Natural killer cell (primary cell): ENCODE measurements around the gene PES1. TPM values are rescaled to one million over a fixed set of nuclear protein-coding genes. Genes with fewer than 3 reads are reported as not detected.

Experiments used
- ATAC-seq, 3 donors: fragments of 150-1000 bp in 2 of 3; fragments of 200-7000 bp in 1 of 3; cut with Tn5 transposase; 1 replicate in 1 of 3; 2 replicates in 2 of 3; pipeline ENCODE4 v1.10.0; 2021; ENCODE audit warnings: mild to moderate bottlenecking in 2 of 3, moderate library complexity in 2 of 3
- DNase-seq, 2 donors: peaks; one replicate each; pipeline versions ENCODE4 v3.0.0 to v3.0.0-alpha.2; 2013 to 2021; ENCODE audit warnings: mixed read lengths in 1 of 2
- H3K27ac ChIP-seq: one replicate; pipeline ENCODE4 v1.5.1; 2013; ENCODE audit warnings: mild to moderate bottlenecking, low read length
- H3K27me3 ChIP-seq: one replicate; pipeline ENCODE4 v1.6.1; 2013; ENCODE audit warnings: low read length; ENCODE audit not compliant: control insufficient read depth, insufficient read depth
- H3K36me3 ChIP-seq: one replicate; pipeline ENCODE4 v1.6.1; 2013; ENCODE audit warnings: low read length; ENCODE audit not compliant: control insufficient read depth, insufficient read depth
- H3K4me1 ChIP-seq: one replicate; pipeline ENCODE4 v1.6.1; 2013; ENCODE audit warnings: low read length; ENCODE audit not compliant: control insufficient read depth, insufficient read depth
- H3K4me3 ChIP-seq: one replicate; pipeline ENCODE4 v1.5.1; 2013; ENCODE audit warnings: low read length
- H3K9me3 ChIP-seq: one replicate; pipeline ENCODE4 v1.6.1; 2013; ENCODE audit warnings: low read length; ENCODE audit not compliant: control insufficient read depth, insufficient read depth
- H3K27ac Mint-ChIP-seq, 2 donors: one replicate each; pipeline ENCODE4 v1.8.0; 2022; ENCODE audit warnings: mild to moderate bottlenecking in 2 of 2, mixed read lengths in 2 of 2, moderate library complexity in 1 of 2
- H3K27me3 Mint-ChIP-seq, 2 donors: one replicate each; pipeline ENCODE4 v1.8.0; 2022; ENCODE audit warnings: low read depth in 2 of 2, mixed read lengths in 2 of 2
- H3K36me3 Mint-ChIP-seq: one replicate; pipeline ENCODE4 v1.8.0; 2022; ENCODE audit warnings: mixed read lengths
- H3K4me1 Mint-ChIP-seq, 2 donors: one replicate each; pipeline ENCODE4 v1.8.0; 2022; ENCODE audit warnings: mixed read lengths in 2 of 2
- H3K4me3 Mint-ChIP-seq: one replicate; pipeline ENCODE4 v1.8.0; 2022; ENCODE audit warnings: mild to moderate bottlenecking, moderate library complexity, mixed read lengths
- H3K9me3 Mint-ChIP-seq, 2 donors: one replicate each; pipeline ENCODE4 v1.8.0; 2022; ENCODE audit warnings: mixed read lengths in 2 of 2
- CTCF ChIP-seq: fragments of 200-600 bp; IDR thresholded peaks from one replicate; pipeline ENCODE4 v1.8.0; 2022; ENCODE audit warnings: antibody characterized with exemption
- WGBS: methylation state at CpG from one replicate; pipeline ENCODE4 v1.1.7; 2013; ENCODE audit warnings: missing lambda C conversion rate; ENCODE audit not compliant: insufficient coverage; 5-methylcytosine and 5-hydroxymethylcytosine counted together
- intact Hi-C: fragments of 100-400 bp; cut with micrococcal nuclease; formaldehyde crosslinking; loops from one replicate; pipeline ENCODE4 v1.14.2; 2022
- total RNA-seq, 4 donors: library from RNA; stranded (reverse); fragments of 120-200 nt in 1 of 4; gene quantifications; one replicate each; pipeline versions ENCODE4 v1.2.3 to v1.2.4, GENCODE V29; 2013 to 2022

Gene PES1
- total RNA-seq, 3 donors from 2014 or later (not counting 1 experiment from before 2014, with no cell fraction given), result 30.9 to 39.7 (median 34.9) TPM

GRCh38 chr22:30531651-30532608 is 59.8 kb downstream of the PES1 start:
- ATAC-seq, result no peak
- Histone ChIP-seq H3K4me1 (peaks cover 7% of the 10 kb centered on the region), H3K9me3 (no peaks in the 10 kb centered on the region), H3K27ac (no peak overlapping the region), H3K36me3 (no peaks in the 10 kb centered on the region), H3K4me3 (no peak overlapping the region), H3K27me3 (no peaks in the 10 kb centered on the region)
- DNase-seq, result no peak
- no peaks in the 10 kb centered on the region for H3K9me3 Mint-ChIP-seq
- H3K27ac Mint-ChIP-seq, result no peak overlapping the region
- H3K36me3 Mint-ChIP-seq, result no peaks in the 10 kb centered on the region
- peaks cover 0 to 5% of the 10 kb centered on the region in 2 donors for H3K4me1 Mint-ChIP-seq
- intact Hi-C loops, result no loop called here
- 89% methylated on average over 17 of the region's 17 CpGs for WGBS
- H3K4me3 Mint-ChIP-seq, result no peak overlapping the region
- no peaks in the 10 kb centered on the region for H3K27me3 Mint-ChIP-seq
- TF ChIP-seq CTCF, result no peak

GRCh38 chr22:30526656-30527055 is 65.1 kb downstream of the PES1 start:
- Mint-ChIP-seq H3K27ac (no peak overlapping the region), H3K4me3 (no peak overlapping the region), H3K27me3 (peaks cover 0 to 7% of the 10 kb centered on the region in 2 donors), H3K36me3 (no peaks in the 10 kb centered on the region), H3K4me1 (no peaks in the 10 kb centered on the region), H3K9me3 (no peaks in the 10 kb centered on the region)
- ATAC-seq (no peak), DNase-seq (no peak)
- H3K9me3 ChIP-seq, result no peaks in the 10 kb centered on the region
- H3K4me1 ChIP-seq, result no peaks in the 10 kb centered on the region
- 83% methylated on average over 3 of the region's 4 CpGs for WGBS
- H3K27ac ChIP-seq, result no peak overlapping the region
- no peaks in the 10 kb centered on the region for H3K36me3 ChIP-seq
- TF ChIP-seq CTCF, result no peak
- no peak overlapping the region for H3K4me3 ChIP-seq
- intact Hi-C loops, result no loop called here
- H3K27me3 ChIP-seq, result no peaks in the 10 kb centered on the region

Other genes starting within 250 kb of the PES1 start
- gene SF3A1, start 235.0 kb downstream of the PES1 start, total RNA-seq, result 100 to 1,000 TPM; 309 to 340 (median 319) TPM
- 1 to 10 TPM; 7.7 to 9.7 (median 8.4) TPM for gene CCDC157, start 234.9 kb downstream of the PES1 start, total RNA-seq
- 1 to 10 TPM; 7.5 to 9.8 (median 9.5) TPM for gene RNF215, start 204.5 kb downstream of the PES1 start, total RNA-seq
- gene SEC14L2, start 194.9 kb downstream of the PES1 start, total RNA-seq, result 1 to 10 TPM in 2 of 3 donors, under 1 TPM in 1; 0.71 to 6.6 (median 2.7) TPM
- gene MTFP1, start 166.1 kb downstream of the PES1 start, total RNA-seq, result 10 to 100 TPM; 15.7 to 17.5 (median 17.2) TPM
- not detected for gene SEC14L3, start 119.9 kb downstream of the PES1 start, total RNA-seq
- not detected for gene SEC14L4, start 86.2 kb downstream of the PES1 start, total RNA-seq
- under 1 TPM in 2 of 3 donors, not detected in 1; 0.18 to 0.23 TPM for gene SEC14L6, start 45.2 kb downstream of the PES1 start, total RNA-seq
- not detected for gene GAL3ST1, start 17.2 kb downstream of the PES1 start, total RNA-seq
- gene TCN2, start 15.3 kb upstream of the PES1 start, total RNA-seq, result 1 to 10 TPM in 1 of 3 donors, under 1 TPM in 2; 0.42 to 1.2 (median 0.95) TPM
- gene SLC35E4, start 43.9 kb upstream of the PES1 start, total RNA-seq, result 1 to 10 TPM; 2.9 to 5.8 (median 2.9) TPM
- 10 to 100 TPM; 10.2 to 12.8 (median 10.5) TPM for gene DUSP18, start 76.0 kb upstream of the PES1 start, total RNA-seq
- 1 to 10 TPM in 1 of 3 donors, under 1 TPM in 2; 0.65 to 1.2 (median 0.79) TPM for gene OSBP2, start 103.0 kb upstream of the PES1 start, total RNA-seq